ENCODE results near the gene DNAJC21. TPM values are rescaled to one million over a fixed set of nuclear protein-coding genes. Genes with fewer than 3 reads are reported as not detected.
A peak's percentile ranks its signal among the peaks of the same experiment; 100 is the strongest.

Gene DNAJC21
- total RNA-seq, 1 experiment from 2014 or later = 21.8 TPM

DNA sequence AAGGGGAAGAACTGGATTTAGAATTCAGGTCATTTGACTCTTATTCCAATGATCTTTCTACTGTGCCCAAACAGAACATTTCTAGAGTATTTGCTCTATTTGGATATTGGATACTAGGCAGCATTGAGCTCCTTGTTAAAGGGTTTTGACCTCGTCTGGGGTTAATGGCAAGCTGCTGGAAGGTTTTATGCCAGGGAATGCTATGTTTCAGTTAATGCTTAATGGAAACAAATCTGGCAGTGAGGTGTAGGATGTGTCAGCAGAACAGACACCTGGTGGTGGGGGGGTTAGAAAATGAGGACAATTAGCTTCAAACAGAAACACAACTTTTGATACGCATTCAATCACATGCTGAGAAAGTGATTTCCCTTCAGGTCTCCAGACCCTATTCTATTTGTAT lies 66.9 kb downstream of the DNAJC21 start:
- ATAC-seq (no peak), DNase-seq (no peak)
- no peak overlapping the region for H2AFZ ChIP-seq (ENCODE audit: low read length)
- H3K79me2 ChIP-seq (ENCODE audit: low read length) = no peaks in the 10 kb centered on the region
- H3K9ac ChIP-seq (ENCODE audit: low read length) = no peak overlapping the region
- no peaks in the 10 kb centered on the region for H3K4me1 ChIP-seq (ENCODE audit: insufficient read depth, low read length)
- H3K27ac ChIP-seq (ENCODE audit: low read length) = no peak overlapping the region
- no peaks in the 10 kb centered on the region for H3K9me2 ChIP-seq (replicated peaks; ENCODE audit: low read length)
- intact Hi-C loops (cut with micrococcal nuclease) = no loop called here
- H3K4me3 ChIP-seq (ENCODE audit: low read length) = no peak overlapping the region
- H3K4me2 ChIP-seq (ENCODE audit: low read length) = no peak overlapping the region
- ChIA-PET POLR2A (ENCODE audit: unreplicated experiment) (no interaction called here), CTCF (no interaction called here)
- H3F3A ChIP-seq (ENCODE audit: low read length, unreplicated experiment) = no peaks in the 10 kb centered on the region
- H3K36me3 ChIP-seq (ENCODE audit: low read depth, low read length) = no peaks in the 10 kb centered on the region
- TF ChIP-seq, protein P1, sequence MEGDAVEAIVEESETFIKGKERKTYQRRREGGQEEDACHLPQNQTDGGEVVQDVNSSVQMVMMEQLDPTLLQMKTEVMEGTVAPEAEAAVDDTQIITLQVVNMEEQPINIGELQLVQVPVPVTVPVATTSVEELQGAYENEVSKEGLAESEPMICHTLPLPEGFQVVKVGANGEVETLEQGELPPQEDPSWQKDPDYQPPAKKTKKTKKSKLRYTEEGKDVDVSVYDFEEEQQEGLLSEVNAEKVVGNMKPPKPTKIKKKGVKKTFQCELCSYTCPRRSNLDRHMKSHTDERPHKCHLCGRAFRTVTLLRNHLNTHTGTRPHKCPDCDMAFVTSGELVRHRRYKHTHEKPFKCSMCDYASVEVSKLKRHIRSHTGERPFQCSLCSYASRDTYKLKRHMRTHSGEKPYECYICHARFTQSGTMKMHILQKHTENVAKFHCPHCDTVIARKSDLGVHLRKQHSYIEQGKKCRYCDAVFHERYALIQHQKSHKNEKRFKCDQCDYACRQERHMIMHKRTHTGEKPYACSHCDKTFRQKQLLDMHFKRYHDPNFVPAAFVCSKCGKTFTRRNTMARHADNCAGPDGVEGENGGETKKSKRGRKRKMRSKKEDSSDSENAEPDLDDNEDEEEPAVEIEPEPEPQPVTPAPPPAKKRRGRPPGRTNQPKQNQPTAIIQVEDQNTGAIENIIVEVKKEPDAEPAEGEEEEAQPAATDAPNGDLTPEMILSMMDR (conservative IDR thresholded peaks at IDR 0.05; ENCODE audit: low read depth, low read length) = no peak
- no peaks in the 10 kb centered on the region for H3K9me3 ChIP-seq (ENCODE audit: low read length)
- no peaks in the 10 kb centered on the region for H4K20me1 ChIP-seq (ENCODE audit: low read length)
- peaks cover 16% of the 10 kb centered on the region for H3K27me3 ChIP-seq (ENCODE audit: low read length)
- no TSS peak for BruUV-seq (replicated peaks)

DNA sequence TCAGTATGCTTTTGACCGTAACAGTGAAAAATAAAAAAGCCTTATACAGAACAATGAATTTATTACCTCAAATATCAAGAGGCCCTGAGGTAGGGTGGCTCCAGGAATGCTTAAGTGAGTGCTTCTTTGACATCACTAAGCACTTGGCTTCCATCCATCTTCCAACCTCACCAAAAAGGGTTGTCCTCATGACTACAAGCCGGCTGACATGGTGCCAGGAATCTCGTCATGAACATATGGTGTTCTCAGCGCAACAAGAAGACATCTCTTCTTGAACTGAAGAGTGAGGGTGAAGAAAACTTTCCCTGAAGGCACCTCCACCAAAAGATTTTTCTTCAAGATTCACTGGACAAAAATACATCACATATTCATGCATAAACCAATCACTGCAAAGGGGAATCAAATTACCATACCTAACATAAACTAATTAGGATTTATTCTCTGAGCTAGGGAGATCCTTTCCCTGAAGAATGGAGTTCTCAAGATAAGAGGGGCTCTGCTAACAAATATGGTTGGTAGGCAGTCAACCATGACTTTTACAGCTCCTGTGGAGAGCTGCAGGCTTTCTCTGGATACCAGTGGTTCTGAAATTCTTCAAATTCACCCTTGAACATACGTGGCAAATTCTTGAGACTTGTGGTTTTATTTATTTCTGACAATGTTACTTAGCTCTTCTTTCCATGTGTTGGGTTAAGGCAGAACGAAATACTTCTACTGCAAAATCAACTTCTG lies 68.9 kb downstream of the DNAJC21 start:
- CTCF ChIA-PET = no interaction called here

DNA sequence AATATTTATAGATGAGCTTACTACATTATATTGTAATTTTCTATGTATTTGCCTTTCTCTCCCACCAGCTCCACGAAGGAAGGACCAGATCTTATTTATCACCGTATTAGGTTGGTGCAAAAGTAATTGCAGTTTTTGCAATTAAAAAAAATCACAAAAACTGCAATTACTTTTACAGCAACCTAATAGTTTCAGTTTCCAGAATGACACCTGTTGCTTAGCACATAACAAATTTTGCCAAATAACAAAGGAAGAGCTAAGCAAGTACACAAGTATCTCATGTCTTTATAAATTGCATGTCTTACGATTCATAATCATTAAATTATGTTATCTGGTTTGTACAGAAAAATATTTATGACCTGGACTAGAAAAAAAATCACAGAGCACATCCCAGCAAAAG lies 72.5 kb downstream of the DNAJC21 start:
- Histone ChIP-seq H3K4me1 (ENCODE audit: insufficient read depth, low read length) (no peaks in the 10 kb centered on the region), H3K4me3 (ENCODE audit: low read length) (no peak overlapping the region), H3K9ac (ENCODE audit: low read length) (no peak overlapping the region), H3K4me2 (ENCODE audit: low read length) (no peak overlapping the region), H2AFZ (ENCODE audit: low read length) (no peak overlapping the region), H3K79me2 (ENCODE audit: low read length) (no peaks in the 10 kb centered on the region), H4K20me1 (ENCODE audit: low read length) (no peaks in the 10 kb centered on the region), H3K36me3 (ENCODE audit: low read depth, low read length) (no peaks in the 10 kb centered on the region), H3K27me3 (ENCODE audit: low read length) (no peaks in the 10 kb centered on the region; the same call in 1 of the 2 replicates), H3K9me3 (ENCODE audit: low read length) (no peaks in the 10 kb centered on the region), H3F3A (ENCODE audit: low read length, unreplicated experiment) (no peaks in the 10 kb centered on the region), H3K9me2 (replicated peaks; ENCODE audit: low read length) (no peaks in the 10 kb centered on the region), H3K27ac (ENCODE audit: low read length) (no peak overlapping the region)
- ChIA-PET CTCF (no interaction called here), POLR2A (ENCODE audit: unreplicated experiment) (interaction anchor here (1.0 kb wide), 1 partner anchor 701 kb away, joined by 3 read pairs; no protein-coding TSS in a partner anchor)
- no peak for TF ChIP-seq EZH2phosphoT487 (IDR thresholded peaks at IDR 0.05; ENCODE audit: borderline replicate concordance, low read length)
- TF ChIP-seq, protein P1 (conservative IDR thresholded peaks at IDR 0.05; ENCODE audit: low read depth, low read length) = no peak
- no peak for TF ChIP-seq EZH2 (IDR thresholded peaks at IDR 0.05; ENCODE audit: low read length, unreplicated experiment)
- DNase-seq (no peak), ATAC-seq (no peak)
- intact Hi-C loops (cut with micrococcal nuclease) = loop anchor here (2.0 to 5.0 kb wide), 3 partner anchors 43 to 515 kb away; no protein-coding TSS in a partner anchor
- BruUV-seq (replicated peaks) = no TSS peak

More for the DNA sequence above, 68.9 kb downstream of the DNAJC21 start:
- Histone ChIP-seq H3K79me2 (ENCODE audit: low read length) (no peaks in the 10 kb centered on the region), H3K27me3 (ENCODE audit: low read length) (peaks cover 16% of the 10 kb centered on the region), H4K20me1 (ENCODE audit: low read length) (no peaks in the 10 kb centered on the region), H3K9ac (ENCODE audit: low read length) (no peak overlapping the region), H3K9me2 (replicated peaks; ENCODE audit: low read length) (no peaks in the 10 kb centered on the region), H3K36me3 (ENCODE audit: low read depth, low read length) (no peaks in the 10 kb centered on the region), H3K4me3 (ENCODE audit: low read length) (no peak overlapping the region), H3K4me1 (ENCODE audit: insufficient read depth, low read length) (no peaks in the 10 kb centered on the region), H3K9me3 (ENCODE audit: low read length) (no peaks in the 10 kb centered on the region), H3K4me2 (ENCODE audit: low read length) (no peak overlapping the region), H2AFZ (ENCODE audit: low read length) (no peak overlapping the region), H3F3A (ENCODE audit: low read length, unreplicated experiment) (no peaks in the 10 kb centered on the region), H3K27ac (ENCODE audit: low read length) (no peak overlapping the region)
- peak; percentile 11 for DNase-seq
- intact Hi-C loops (cut with micrococcal nuclease) = no loop called here
- TF ChIP-seq, protein P1 (conservative IDR thresholded peaks at IDR 0.05; ENCODE audit: low read depth, low read length) = no peak
- no peak for TF ChIP-seq EZH2phosphoT487 (IDR thresholded peaks at IDR 0.05; ENCODE audit: borderline replicate concordance, low read length)
- TF ChIP-seq EZH2 (IDR thresholded peaks at IDR 0.05; ENCODE audit: low read length, unreplicated experiment) = no peak
- POLR2A ChIA-PET (ENCODE audit: unreplicated experiment) = no interaction called here
- no TSS peak for BruUV-seq (replicated peaks)
- ATAC-seq = no peak
